Measurements from ENCODE around the gene C1QTNF8. TPM values are rescaled to one million over a fixed set of nuclear protein-coding genes. Genes with fewer than 3 reads are reported as not detected.
A peak's percentile ranks its signal among the peaks of the same experiment; 100 is the strongest.

C1QTNF8 gene
- total and polyA plus RNA-seq, 2 of the 13 experiments (the other 11 are each of a cell fraction or from before 2014, with no cell fraction given): 0.09 TPM; not detected in 1

GRCh38 chr16:1043881-1044451 is 52.1 kb downstream of the C1QTNF8 start:
- POLR2A ChIA-PET: no interaction called here
- in situ Hi-C loops (cut with HindIII; ENCODE audit: extremely low pct_ligation_motif_present, low pct_unique_long_range_greater_than_20kb) (no loop called here), intact Hi-C loops (cut with micrococcal nuclease; ENCODE audit: unreplicated experiment) (no loop called here)
- Histone ChIP-seq H3K9me3 (ENCODE audit: low read length) (no peaks in the 10 kb centered on the region), H4K20me1 (ENCODE audit: insufficient read depth, low read length) (no peaks in the 10 kb centered on the region), H3K79me2 (ENCODE audit: insufficient read depth, low read length) (no peaks in the 10 kb centered on the region), H3K4me1 (ENCODE audit: insufficient read depth, low read length) (peaks cover 11% of the 10 kb centered on the region), H3K4me3 (replicated peaks in 1 of 3; ENCODE audit: insufficient read depth in 1 of 3, low read depth in 2 of 3, low read length in 3 of 3) (no peak overlapping the region), H3K9ac (ENCODE audit: insufficient read depth, low read depth, low read length) (no peak overlapping the region), H3K36me3 (replicated peaks in 1 of 2; ENCODE audit: control insufficient read depth in 1 of 2, insufficient read depth in 2 of 2, low read length in 2 of 2) (no peaks in the 10 kb centered on the region), H3K27ac (ENCODE audit: extremely low read length, insufficient read depth, low read length) (no peak overlapping the region), H3K27me3 (ENCODE audit: control insufficient read depth in 1 of 2, insufficient read depth in 2 of 2, low read length in 2 of 2) (peaks cover 10 to 51% of the 10 kb centered on the region in 2 experiments; a peak in 4 of 5 replicates), H3K4me2 (ENCODE audit: low read depth, low read length) (no peak overlapping the region), H2AFZ (ENCODE audit: low read length) (no peak overlapping the region)
- BruUV-seq (replicated peaks): no TSS peak
- CTCF ChIA-PET (ENCODE audit: low intra/inter-chr PET ratio, low total read pairs): no interaction called here
- TF ChIP-seq ZNF660 (CRISPR knock-in tag; IDR thresholded peaks at IDR 0.05; ENCODE audit: borderline replicate concordance, low read depth) (no peak), BRD4 (CRISPR knock-in tag; IDR thresholded peaks at IDR 0.05) (no peak), YEATS4 (CRISPR knock-in tag; IDR thresholded peaks at IDR 0.05; ENCODE audit: borderline replicate concordance) (no peak), ZNF569 (CRISPR knock-in tag; IDR thresholded peaks at IDR 0.05; ENCODE audit: borderline replicate concordance) (no peak), NR2C2 (CRISPR knock-in tag; IDR thresholded peaks at IDR 0.05; ENCODE audit: borderline replicate concordance) (no peak), ZSCAN20 (CRISPR knock-in tag; IDR thresholded peaks at IDR 0.05; ENCODE audit: borderline replicate concordance) (no peak)
- ATAC-seq (no peak), FAIRE-seq (no peak), DNase-seq (ENCODE audit: low spot score) (no peak)
- WGBS (ENCODE audit: low lambda C conversion rate): 39% methylated on average over 7 of the region's 40 CpGs

DNA sequence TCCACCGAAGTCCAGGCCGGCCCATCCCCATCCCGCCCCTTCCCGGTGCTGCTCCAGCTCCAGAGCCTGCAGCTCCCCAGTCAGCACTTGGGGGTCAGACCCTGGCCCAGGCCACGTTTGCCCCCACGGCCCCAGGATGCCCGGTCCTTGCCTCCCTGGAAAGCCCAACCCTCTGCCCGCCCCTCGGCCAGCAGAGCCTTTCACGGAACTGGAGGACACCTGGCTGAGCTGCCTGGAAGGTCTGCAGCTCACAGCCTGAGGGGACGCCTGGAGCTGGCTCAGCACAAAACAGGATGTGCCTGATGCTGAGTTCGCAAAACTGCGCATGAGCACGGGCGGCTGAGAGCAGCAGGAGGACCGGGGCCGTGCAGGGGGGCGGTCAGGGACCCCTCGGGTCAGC is 53.2 kb downstream of the C1QTNF8 start:
- Histone ChIP-seq H3K4me2 (ENCODE audit: low read depth, low read length) (no peak overlapping the region), H3K4me1 (ENCODE audit: insufficient read depth, low read length) (no peaks in the 10 kb centered on the region; the same call in 1 of the 2 replicates), H4K20me1 (ENCODE audit: insufficient read depth, low read length) (no peaks in the 10 kb centered on the region), H3K79me2 (ENCODE audit: insufficient read depth, low read length) (no peaks in the 10 kb centered on the region), H3K9ac (ENCODE audit: insufficient read depth, low read depth, low read length) (no peak overlapping the region), H3K4me3 (replicated peaks in 1 of 3; ENCODE audit: insufficient read depth in 1 of 3, low read depth in 2 of 3, low read length in 3 of 3) (no peak overlapping the region), H3K9me3 (ENCODE audit: low read length) (no peaks in the 10 kb centered on the region), H2AFZ (ENCODE audit: low read length) (no peak overlapping the region), H3K27ac (ENCODE audit: extremely low read length, insufficient read depth, low read length) (no peak overlapping the region), H3K36me3 (replicated peaks in 1 of 2; ENCODE audit: control insufficient read depth in 1 of 2, insufficient read depth in 2 of 2, low read length in 2 of 2) (no peaks in the 10 kb centered on the region), H3K27me3 (ENCODE audit: control insufficient read depth in 1 of 2, insufficient read depth in 2 of 2, low read length in 2 of 2) (peaks cover 9 to 53% of the 10 kb centered on the region in 2 experiments)
- DNase-seq (ENCODE audit: low spot score) (no peak), ATAC-seq (no peak; the same call in 2 of the 3 replicates), FAIRE-seq (no peak)
- no CpG with 5 or more reads among the region's 19 CpGs for WGBS (ENCODE audit: low lambda C conversion rate)
- ChIA-PET CTCF (ENCODE audit: low intra/inter-chr PET ratio, low total read pairs) (no interaction called here), POLR2A (no interaction called here)
- intact Hi-C loops (cut with micrococcal nuclease; ENCODE audit: unreplicated experiment) (no loop called here), in situ Hi-C loops (cut with HindIII; ENCODE audit: extremely low pct_ligation_motif_present, low pct_unique_long_range_greater_than_20kb) (no loop called here)
- BruUV-seq (replicated peaks): no TSS peak
- no peak for TF ChIP-seq ZNF609 (CRISPR knock-in tag; IDR thresholded peaks at IDR 0.05; ENCODE audit: borderline replicate concordance)
- no peak for TF ChIP-seq KDM5A (IDR thresholded peaks at IDR 0.05; ENCODE audit: borderline replicate concordance, low read length)
- TF ChIP-seq, protein P1, sequence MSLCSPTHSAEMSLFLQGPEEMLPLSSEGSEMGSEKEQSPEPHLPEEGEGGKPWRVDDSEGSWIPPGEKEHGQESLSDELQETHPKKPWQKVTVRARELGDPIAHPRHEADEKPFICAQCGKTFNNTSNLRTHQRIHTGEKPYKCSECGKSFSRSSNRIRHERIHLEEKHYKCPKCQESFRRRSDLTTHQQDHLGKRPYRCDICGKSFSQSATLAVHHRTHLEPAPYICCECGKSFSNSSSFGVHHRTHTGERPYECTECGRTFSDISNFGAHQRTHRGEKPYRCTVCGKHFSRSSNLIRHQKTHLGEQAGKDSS (CRISPR knock-in tag; IDR thresholded peaks at IDR 0.05; ENCODE audit: borderline replicate concordance, low read depth): no peak
- TF ChIP-seq TBX2 (CRISPR knock-in tag; IDR thresholded peaks at IDR 0.05; ENCODE audit: borderline replicate concordance): no peak
- TF ChIP-seq, protein P2, sequence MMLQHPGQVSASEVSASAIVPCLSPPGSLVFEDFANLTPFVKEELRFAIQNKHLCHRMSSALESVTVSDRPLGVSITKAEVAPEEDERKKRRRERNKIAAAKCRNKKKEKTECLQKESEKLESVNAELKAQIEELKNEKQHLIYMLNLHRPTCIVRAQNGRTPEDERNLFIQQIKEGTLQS (CRISPR knock-in tag; IDR thresholded peaks at IDR 0.05): no peak
- peak; percentile 84 for TF ChIP-seq MAFF (IDR thresholded peaks at IDR 0.05; ENCODE audit: low read depth, low read length)
